Spleen (tissue), 11 donors: Measurements from ENCODE around the gene TTC38. TPM values are rescaled to one million over a fixed set of nuclear protein-coding genes. Genes with fewer than 3 reads are reported as not detected.
"Not testable (repeated sequence)": the region's sequence is repeated elsewhere in the genome, so short reads cannot be mapped to it uniquely, and the experiment has no call there.

ENCODE experiments used
- DNase-seq: peaks from one replicate; pipeline ENCODE4 v3.0.0-alpha.2; 2020
- H3K27ac ChIP-seq, 8 donors: fragments of 200-600 bp; sonication (generic) in 7 of 8; 1 replicate in 4 of 8; 2 replicates in 4 of 8; pipeline versions ENCODE4 v1.5.0 to v1.8.0; 2016 to 2021; ENCODE audit warnings: inconsistent platforms in 4 of 8, mild to moderate bottlenecking in 4 of 8, moderate library complexity in 1 of 8
- H3K27me3 ChIP-seq, 7 donors: fragments of 200-600 bp; sonication (generic) in 6 of 7; replicated peaks in 1 of 7; 1 replicate in 4 of 7; 2 replicates in 3 of 7; pipeline versions ENCODE4 v1.5.0 to v1.8.0; 2016 to 2021; ENCODE audit warnings: inconsistent platforms in 3 of 7, mild to moderate bottlenecking in 1 of 7
- H3K36me3 ChIP-seq, 6 donors: fragments of 200-600 bp; sonication (generic) in 5 of 6; 1 replicate in 4 of 6; 2 replicates in 2 of 6; pipeline versions ENCODE4 v1.5.0 to v1.8.0; 2016 to 2021; ENCODE audit warnings: inconsistent platforms in 2 of 6
- H3K4me1 ChIP-seq, 6 donors: fragments of 200-600 bp; sonication (generic) in 5 of 6; 1 replicate in 3 of 6; 2 replicates in 3 of 6; pipeline versions ENCODE4 v1.5.0 to v1.8.0; 2016 to 2021; ENCODE audit warnings: inconsistent platforms in 3 of 6
- H3K4me3 ChIP-seq, 8 donors: fragments of 200-600 bp; sonication (generic) in 7 of 8; 1 replicate in 4 of 8; 2 replicates in 4 of 8; pipeline versions ENCODE4 v1.5.0 to v1.8.0; 2016 to 2021; ENCODE audit warnings: inconsistent platforms in 4 of 8, mild to moderate bottlenecking in 4 of 8, moderate library complexity in 2 of 8
- H3K9me3 ChIP-seq, 8 donors: fragments of 200-600 bp; sonication (generic) in 7 of 8; 1 replicate in 4 of 8; 2 replicates in 4 of 8; pipeline versions ENCODE4 v1.5.0 to v1.8.0; 2016 to 2021; ENCODE audit warnings: inconsistent platforms in 4 of 8
- CTCF ChIP-seq, 11 experiments: fragments of 200-600 bp in 7 of 11; fragments of 450-650 bp in 4 of 11; sonication (generic) in 4 of 11; IDR thresholded peaks in 8 of 11; conservative IDR thresholded peaks in 3 of 11; 1 replicate in 7 of 11; 2 replicates in 4 of 11; pipeline versions ENCODE4 v1.4.0 to v1.8.0; 2016 to 2021; ENCODE audit warnings: antibody characterized with exemption in 11 of 11, inconsistent platforms in 4 of 11, mild to moderate bottlenecking in 1 of 11
- POLR2A ChIP-seq, 3 donors: fragments of 450-650 bp; IDR thresholded peaks; one replicate each; pipeline ENCODE4 v1.5.1; 2017; ENCODE audit warnings: antibody characterized with exemption in 3 of 3, mild to moderate bottlenecking in 1 of 3
- POLR2AphosphoS5 ChIP-seq, 3 donors: sonication (generic); formaldehyde crosslinking; IDR thresholded peaks; one replicate each; pipeline ENCODE4 v1.5.1; 2017; ENCODE audit warnings: antibody characterized with exemption in 3 of 3
- WGBS, 5 donors: extraction: QIAGEN DNeasy Blood & Tissue Kit in 3 of 5; methylation state at CpG; one replicate each; pipeline versions ENCODE4 v1.1.5 to v1.1.7; 2013 to 2018; 5-methylcytosine and 5-hydroxymethylcytosine counted together
- intact Hi-C: fragments of 100-400 bp; cut with DNase I; formaldehyde crosslinking; loops from one replicate; pipeline ENCODE4 v1.15.0; 2023; ENCODE audit warnings: low total_unique reads
- polyA plus RNA-seq, 3 donors: library from polyadenylated mRNA; stranded (reverse); fragments of 200-250 nt; gene quantifications; one replicate each; pipeline ENCODE4 v1.2.1, GENCODE V29; 2013
- total RNA-seq, 7 donors: library from RNA; depleted of rRNA in 3 of 7; stranded (reverse); fragments of >200 nt in 3 of 7; fragmentation: NEBNext Ultra II Directional in 4 of 7; extraction: Animal tissue kit (Norgen Biotek cat#: 25700) in 4 of 7; gene quantifications; one replicate each; pipeline versions ENCODE4 v1.1.0 to v1.2.1, GENCODE V29; 2016 to 2021
- donor health status: healthy with polysubstance abuse.
- donor health status: DM: no; HTN: no; CAD: no; lungs with moderate emphysema.
- donor health status: DM: no; HTN: no; CAD: no.
- donor health status: Bipolar disorder and iron deficiency.
- donor health status: healthy.
- donor health status: DM: no; HTN: no; CAD: no.
- donor health status: DM: yes; HTN: yes; CAD: no.

The TTC38 gene
- total and polyA plus RNA-seq, 10 donors: 13.8 to 51.9 (median 33.1) TPM

- TF ChIP-seq POLR2AphosphoS5 (IDR thresholded peaks at IDR 0.05): peak in 1 of 3 donors; percentile 50
- TF ChIP-seq CTCF (IDR thresholded peaks at IDR 0.05 in 8 of 11, conservative IDR thresholded peaks at IDR 0.05 in 3 of 11): no peak
- H3K4me1 ChIP-seq: peaks cover 0 to 32% (median 3%) of the 10 kb centered on the region in 6 donors
- no peak for DNase-seq
- no peak overlapping the region for H3K4me3 ChIP-seq
- no peaks in the 10 kb centered on the region for H3K36me3 ChIP-seq
- no peaks in the 10 kb centered on the region for H3K9me3 ChIP-seq
- WGBS, 5 donors: 38 to 59% (median 53%) methylated on average over 12 of the region's 12 CpGs
- peaks cover 0 to 42% (median 16%) of the 10 kb centered on the region in 7 donors for H3K27me3 ChIP-seq
- intact Hi-C loops: loop anchor here (5.0 kb wide), 1 partner anchor 112 kb away; no protein-coding TSS in a partner anchor
- peak overlapping the region in 4 of 8 donors; percentile 32 to 72 (median 62) for H3K27ac ChIP-seq
Measured at GRCh38 chr22:46259374-46259773, 8.4 kb upstream of the TTC38 start.

GRCh38 chr22:46260038-46260437 lies 7.8 kb upstream of the TTC38 start:
- intact Hi-C loops: no loop called here
- no peak overlapping the region for H3K27ac ChIP-seq
- TF ChIP-seq CTCF (IDR thresholded peaks at IDR 0.05 in 8 of 11, conservative IDR thresholded peaks at IDR 0.05 in 3 of 11) (no peak), POLR2AphosphoS5 (IDR thresholded peaks at IDR 0.05) (no peak)
- peaks cover 0 to 32% (median 3%) of the 10 kb centered on the region in 6 donors for H3K4me1 ChIP-seq
- H3K27me3 ChIP-seq: peaks cover 0 to 42% (median 16%) of the 10 kb centered on the region in 7 donors
- no peaks in the 10 kb centered on the region for H3K9me3 ChIP-seq
- no peak for DNase-seq
- 79 to 86% (median 85%) methylated on average over 6 of the region's 6 CpGs for WGBS, 5 donors
- H3K36me3 ChIP-seq: no peaks in the 10 kb centered on the region
- no peak overlapping the region for H3K4me3 ChIP-seq

- WGBS, 5 donors: 12 to 27% (median 14%) methylated on average over 2 to 109 of the region's 109 CpGs
- H3K36me3 ChIP-seq: no peaks in the 10 kb centered on the region
- TF ChIP-seq CTCF (IDR thresholded peaks at IDR 0.05 in 8 of 11, conservative IDR thresholded peaks at IDR 0.05 in 3 of 11): peak; percentile 16 to 70 (median 36)
- no peak for TF ChIP-seq POLR2A (IDR thresholded peaks at IDR 0.05)
- peak; percentile 54 to 77 (median 64) for TF ChIP-seq POLR2AphosphoS5 (IDR thresholded peaks at IDR 0.05)
- peaks cover 0 to 6% (median 0%) of the 10 kb centered on the region in 8 donors for H3K9me3 ChIP-seq
- peaks cover 0 to 43% (median 11%) of the 10 kb centered on the region in 6 donors for H3K4me1 ChIP-seq
- H3K4me3 ChIP-seq: peak overlapping the region in 6 of 8 donors; percentile 4 to 64 (median 30)
- intact Hi-C loops: no loop called here
- peak overlapping the region in 3 of 8 donors; percentile 17 to 77 (median 63) for H3K27ac ChIP-seq
- peak; percentile 92 for DNase-seq
- peaks cover 0 to 42% (median 16%) of the 10 kb centered on the region in 7 donors for H3K27me3 ChIP-seq
Measured at GRCh38 chr22:46262449-46263215, 5.2 kb upstream of the TTC38 start.

- Histone ChIP-seq H3K4me3 (peak within 1 kb of the TSS in 6 of 8 donors; percentile 4 to 64 (median 30)), H3K9me3 (peaks cover 0 to 6% (median 0%) of the 10 kb centered on the region in 8 donors), H3K36me3 (no peaks in the 10 kb centered on the region), H3K27me3 (peaks cover 0 to 42% (median 16%) of the 10 kb centered on the region in 7 donors), H3K4me1 (peaks cover 0 to 48% (median 13%) of the 10 kb centered on the region in 6 donors), H3K27ac (peak within 1 kb of the TSS in 3 of 8 donors; percentile 17 to 77 (median 63))
- no peak for TF ChIP-seq POLR2AphosphoS5 (IDR thresholded peaks at IDR 0.05)
- no peak for TF ChIP-seq POLR2A (IDR thresholded peaks at IDR 0.05)
- TF ChIP-seq CTCF (IDR thresholded peaks at IDR 0.05 in 8 of 11, conservative IDR thresholded peaks at IDR 0.05 in 3 of 11): no peak
- intact Hi-C loops: no loop called here
- DNase-seq: no peak
- WGBS, 5 donors: 57 to 100% (median 59%) methylated on average over 2 to 30 of the region's 30 CpGs
Measured at GRCh38 chr22:46263216-46263590, 4.6 kb upstream of the TTC38 start, which contains the start of gene PKDREJ. Gene PKDREJ (minus strand): TSS chr22:46263343. CDS start chr22:46263322, 21 bp downstream.

- intact Hi-C loops, H3K9me3 ChIP-seq, H3K27ac ChIP-seq, H3K4me3 ChIP-seq, H3K36me3 ChIP-seq, DNase-seq: not testable (repeated sequence)
- WGBS, 5 donors: 97 to 99% (median 97%) methylated on average over 5 to 6 of the region's 6 CpGs
- Histone ChIP-seq H3K27me3 (peaks cover 0 to 42% (median 16%) of the 10 kb centered on the region in 7 donors), H3K4me1 (peaks cover 0 to 50% (median 26%) of the 10 kb centered on the region in 6 donors)
Measured at GRCh38 chr22:46264520-46264919, 3.3 kb upstream of the TTC38 start.

- H3K27me3 ChIP-seq: peaks cover 0 to 33% (median 16%) of the 10 kb centered on the region in 7 donors
- H3K9me3 ChIP-seq, intact Hi-C loops, DNase-seq, H3K27ac ChIP-seq, H3K4me3 ChIP-seq: not testable (repeated sequence)
- H3K36me3 ChIP-seq: peaks cover 0 to 13% (median 0%) of the 10 kb centered on the region in 6 donors
- H3K4me1 ChIP-seq: peaks cover 0 to 56% (median 29%) of the 10 kb centered on the region in 6 donors
- WGBS, 5 donors: 85 to 96% (median 87%) methylated on average over 4 of the region's 4 CpGs
Measured at GRCh38 chr22:46265627-46266026, 2.2 kb upstream of the TTC38 start.
